Measurements from ENCODE around the gene ZNF106.

GRCh38 chr15:42363487-42363886 lies 127.5 kb downstream of the ZNF106 start:
- TF ChIP-seq TAF1 (conservative IDR thresholded peaks at IDR 0.05) (no peak), CTCF (IDR thresholded peaks at IDR 0.05; ENCODE audit: low read depth, low read length, missing input control) (no peak), RAD21 (IDR thresholded peaks at IDR 0.05) (no peak), SP1 (IDR thresholded peaks at IDR 0.05) (no peak), GABPA (IDR thresholded peaks at IDR 0.05 in 1 of 2, conservative IDR thresholded peaks at IDR 0.05 in 1 of 2) (no peak), REST (IDR thresholded peaks at IDR 0.05) (no peak), ATF3 (IDR thresholded peaks at IDR 0.05) (no peak)

All from liver (tissue), 3 donors.